Glomerular visceral epithelial cell (primary cell): ENCODE results near the gene MNDA.
"Not testable (repeated sequence)": the region's sequence is repeated elsewhere in the genome, so short reads cannot be mapped to it uniquely, and the experiment has no call there.

Experiments
- DNase-seq: peaks from one replicate; pipeline ENCODE4 v3.0.0-alpha.2; 2016; ENCODE audit errors: extremely low spot score

Gene MNDA

GRCh38 chr1:158838660-158839059 is 7.5 kb downstream of the MNDA start:
- no peak for DNase-seq

- DNase-seq = no peak
Observed at GRCh38 chr1:158839566-158839965, 8.4 kb downstream of the MNDA start.

- DNase-seq = no peak
Observed at GRCh38 chr1:158840236-158840635, 9.1 kb downstream of the MNDA start.

GRCh38 chr1:158864595-158864994 is 33.4 kb downstream of the MNDA start:
- DNase-seq = no peak

- not testable (repeated sequence) for DNase-seq
Observed at GRCh38 chr1:158870438-158870837, 39.3 kb downstream of the MNDA start.

- DNase-seq = no peak
Observed at GRCh38 chr1:158873141-158873540, 42.0 kb downstream of the MNDA start.

- no peak for DNase-seq
Observed at GRCh38 chr1:158893654-158894053, 62.5 kb downstream of the MNDA start.

GRCh38 chr1:158898722-158899121 is 67.6 kb downstream of the MNDA start:
- no peak for DNase-seq
